Subcutaneous adipose tissue (tissue), 4 donors: ENCODE results near the gene LYPD6B. TPM values are rescaled to one million over a fixed set of nuclear protein-coding genes. Genes with fewer than 3 reads are reported as not detected.

Experiments used
- total RNA-seq, 4 donors: library from RNA; depleted of rRNA; stranded (reverse); fragments of >200 nt; gene quantifications; one replicate each; pipeline ENCODE4 v1.1.0, GENCODE V29; 2016
- TF ChIP-seq, protein P1 (sequence below): fragments of 450-650 bp; IDR thresholded peaks from one replicate; pipeline ENCODE4 v1.5.1; 2016; ENCODE audit warnings: low read depth, mild to moderate bottlenecking, control low read depth, antibody characterized with exemption, moderate library complexity

Gene LYPD6B
- total RNA-seq, 4 donors from 2014 or later: not detected

GRCh38 chr2:149056541-149057255 is 18.2 kb downstream of the LYPD6B start:
- TF ChIP-seq, protein P1, sequence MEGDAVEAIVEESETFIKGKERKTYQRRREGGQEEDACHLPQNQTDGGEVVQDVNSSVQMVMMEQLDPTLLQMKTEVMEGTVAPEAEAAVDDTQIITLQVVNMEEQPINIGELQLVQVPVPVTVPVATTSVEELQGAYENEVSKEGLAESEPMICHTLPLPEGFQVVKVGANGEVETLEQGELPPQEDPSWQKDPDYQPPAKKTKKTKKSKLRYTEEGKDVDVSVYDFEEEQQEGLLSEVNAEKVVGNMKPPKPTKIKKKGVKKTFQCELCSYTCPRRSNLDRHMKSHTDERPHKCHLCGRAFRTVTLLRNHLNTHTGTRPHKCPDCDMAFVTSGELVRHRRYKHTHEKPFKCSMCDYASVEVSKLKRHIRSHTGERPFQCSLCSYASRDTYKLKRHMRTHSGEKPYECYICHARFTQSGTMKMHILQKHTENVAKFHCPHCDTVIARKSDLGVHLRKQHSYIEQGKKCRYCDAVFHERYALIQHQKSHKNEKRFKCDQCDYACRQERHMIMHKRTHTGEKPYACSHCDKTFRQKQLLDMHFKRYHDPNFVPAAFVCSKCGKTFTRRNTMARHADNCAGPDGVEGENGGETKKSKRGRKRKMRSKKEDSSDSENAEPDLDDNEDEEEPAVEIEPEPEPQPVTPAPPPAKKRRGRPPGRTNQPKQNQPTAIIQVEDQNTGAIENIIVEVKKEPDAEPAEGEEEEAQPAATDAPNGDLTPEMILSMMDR: no peak

DNA sequence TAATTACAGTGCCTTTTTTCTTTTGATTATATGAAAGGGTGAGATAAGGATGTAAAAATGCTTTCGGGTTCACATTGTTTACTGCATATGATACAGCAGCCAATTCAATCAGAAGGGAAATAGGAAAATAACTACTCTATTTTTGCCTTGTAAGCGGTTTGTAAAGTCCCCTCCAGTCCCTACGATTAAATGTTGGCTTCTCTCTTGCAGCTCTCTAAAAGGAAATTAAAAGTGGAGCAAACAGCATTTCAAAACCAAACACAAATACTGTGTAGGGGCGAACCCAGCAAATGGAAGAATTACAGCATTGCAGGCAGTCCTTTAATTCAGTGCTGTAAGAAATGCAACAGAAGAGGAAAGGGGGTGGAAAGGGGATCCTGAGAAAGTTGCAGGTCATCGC is 18.9 kb downstream of the LYPD6B start:
- TF ChIP-seq, protein P1: no peak

DNA sequence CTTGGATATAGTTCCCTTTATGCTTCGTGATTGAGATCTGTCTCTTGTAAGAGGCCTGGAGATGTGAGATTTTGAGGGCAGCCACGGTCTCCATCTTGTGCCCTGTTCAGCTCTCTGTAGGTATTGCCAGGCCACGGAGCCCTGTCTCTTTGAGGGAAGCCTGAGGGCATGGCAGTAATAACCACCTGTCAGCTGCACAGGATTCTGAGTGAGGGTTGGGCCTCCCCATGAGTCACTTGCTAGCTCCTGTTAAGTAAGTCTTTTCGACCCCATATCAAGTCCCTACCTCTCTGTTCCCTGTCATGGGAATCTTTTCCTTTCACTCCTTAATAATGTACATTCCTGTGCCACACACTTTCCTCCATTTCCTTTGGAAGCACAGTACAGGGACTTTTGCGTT is 20.4 kb downstream of the LYPD6B start:
- TF ChIP-seq, protein P1: no peak

DNA sequence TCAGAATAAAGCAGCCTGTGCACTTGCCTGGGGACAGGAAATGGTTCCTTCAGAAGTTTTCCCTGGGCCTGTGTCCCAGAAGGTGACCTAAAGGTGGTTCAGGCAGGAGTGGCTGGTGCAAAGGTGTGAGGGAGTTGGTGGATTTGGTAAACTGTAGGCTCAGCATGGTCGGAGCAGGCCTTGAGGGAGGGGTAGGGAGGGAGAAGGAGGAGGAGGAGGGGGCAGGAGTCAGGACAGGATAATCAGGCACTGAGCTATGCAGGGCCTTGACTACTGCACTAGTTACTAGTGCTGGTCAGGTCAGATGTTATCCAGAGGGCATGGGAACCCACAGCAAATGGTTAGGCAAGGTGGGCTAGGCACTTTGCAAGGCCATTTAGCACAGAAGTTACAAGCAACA is 21.3 kb downstream of the LYPD6B start:
- TF ChIP-seq, protein P1: no peak

DNA sequence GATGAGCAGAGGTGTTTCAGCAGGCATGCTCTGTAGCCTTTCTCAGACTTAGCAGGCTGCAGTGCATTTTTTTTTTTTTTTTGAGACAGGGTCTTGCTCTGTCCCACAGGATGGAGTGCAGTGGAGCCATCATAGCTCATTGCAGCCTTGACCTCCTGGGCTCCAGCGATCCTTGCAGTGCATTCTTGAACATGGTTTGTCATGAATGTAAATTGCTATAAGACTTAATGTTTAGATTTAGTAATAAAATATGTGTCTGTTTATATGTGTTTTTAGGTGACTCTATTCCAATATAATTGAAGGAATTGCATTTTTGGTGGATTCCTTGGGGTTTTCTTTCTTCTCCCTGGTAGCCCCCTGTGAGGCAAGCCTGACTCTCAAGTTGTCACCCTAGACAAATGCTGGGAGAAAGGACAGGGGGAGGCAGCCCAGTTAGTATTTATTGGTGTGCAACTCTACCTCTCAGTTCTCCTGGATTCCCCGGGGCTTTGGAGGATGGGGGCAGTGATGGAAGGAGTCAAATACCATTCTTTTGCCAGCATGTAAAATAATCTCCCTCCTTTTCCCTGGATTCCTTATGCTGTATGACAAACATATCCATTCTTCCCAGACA is 22.7 kb downstream of the LYPD6B start:
- TF ChIP-seq, protein P1: no peak

GRCh38 chr2:149062531-149062930 is 24.0 kb downstream of the LYPD6B start:
- TF ChIP-seq, protein P1: no peak

GRCh38 chr2:149063177-149063576 is 24.7 kb downstream of the LYPD6B start:
- TF ChIP-seq, protein P1: no peak
